ENCODE data around the gene ACOXL.

The ACOXL gene

DNA sequence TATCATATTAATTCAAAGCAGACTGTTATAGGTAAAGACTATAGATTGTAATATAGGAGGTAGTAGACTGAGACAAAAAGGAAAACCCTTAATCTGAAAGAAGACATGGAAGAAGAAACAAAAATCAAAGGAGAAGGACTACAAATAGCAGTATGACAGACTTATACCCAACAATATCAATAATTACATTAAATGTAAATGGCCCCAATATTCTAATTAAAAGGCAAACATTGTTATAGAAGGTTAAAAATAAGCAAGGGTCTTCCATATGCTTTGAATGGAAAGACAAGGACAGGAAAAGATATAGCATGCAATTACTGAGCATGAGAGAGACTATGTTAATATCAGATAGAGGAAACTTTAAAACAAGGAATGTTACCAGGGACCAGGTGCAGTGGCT is 278.8 kb downstream of the ACOXL start:
- ChIA-PET POLR2A (no interaction called here), CTCF (no interaction called here)
- H3K4me3 ChIP-seq (ENCODE audit: low read depth, low read length), result no peak overlapping the region
- TF ChIP-seq, protein P1, sequence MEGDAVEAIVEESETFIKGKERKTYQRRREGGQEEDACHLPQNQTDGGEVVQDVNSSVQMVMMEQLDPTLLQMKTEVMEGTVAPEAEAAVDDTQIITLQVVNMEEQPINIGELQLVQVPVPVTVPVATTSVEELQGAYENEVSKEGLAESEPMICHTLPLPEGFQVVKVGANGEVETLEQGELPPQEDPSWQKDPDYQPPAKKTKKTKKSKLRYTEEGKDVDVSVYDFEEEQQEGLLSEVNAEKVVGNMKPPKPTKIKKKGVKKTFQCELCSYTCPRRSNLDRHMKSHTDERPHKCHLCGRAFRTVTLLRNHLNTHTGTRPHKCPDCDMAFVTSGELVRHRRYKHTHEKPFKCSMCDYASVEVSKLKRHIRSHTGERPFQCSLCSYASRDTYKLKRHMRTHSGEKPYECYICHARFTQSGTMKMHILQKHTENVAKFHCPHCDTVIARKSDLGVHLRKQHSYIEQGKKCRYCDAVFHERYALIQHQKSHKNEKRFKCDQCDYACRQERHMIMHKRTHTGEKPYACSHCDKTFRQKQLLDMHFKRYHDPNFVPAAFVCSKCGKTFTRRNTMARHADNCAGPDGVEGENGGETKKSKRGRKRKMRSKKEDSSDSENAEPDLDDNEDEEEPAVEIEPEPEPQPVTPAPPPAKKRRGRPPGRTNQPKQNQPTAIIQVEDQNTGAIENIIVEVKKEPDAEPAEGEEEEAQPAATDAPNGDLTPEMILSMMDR (IDR thresholded peaks at IDR 0.05; ENCODE audit: insufficient read depth, low read length, missing control alignments), result no peak
- no peak for DNase-seq (ENCODE audit: low read depth, low spot score)

GRCh38 chr2:111015283-111015995 is 283.1 kb downstream of the ACOXL start:
- DNase-seq (ENCODE audit: low read depth, low spot score), result no peak
- TF ChIP-seq, protein P1 (IDR thresholded peaks at IDR 0.05; ENCODE audit: insufficient read depth, low read length, missing control alignments), result no peak
- H3K4me3 ChIP-seq (ENCODE audit: low read depth, low read length), result no peak overlapping the region
- ChIA-PET POLR2A (no interaction called here), CTCF (no interaction called here)

DNA sequence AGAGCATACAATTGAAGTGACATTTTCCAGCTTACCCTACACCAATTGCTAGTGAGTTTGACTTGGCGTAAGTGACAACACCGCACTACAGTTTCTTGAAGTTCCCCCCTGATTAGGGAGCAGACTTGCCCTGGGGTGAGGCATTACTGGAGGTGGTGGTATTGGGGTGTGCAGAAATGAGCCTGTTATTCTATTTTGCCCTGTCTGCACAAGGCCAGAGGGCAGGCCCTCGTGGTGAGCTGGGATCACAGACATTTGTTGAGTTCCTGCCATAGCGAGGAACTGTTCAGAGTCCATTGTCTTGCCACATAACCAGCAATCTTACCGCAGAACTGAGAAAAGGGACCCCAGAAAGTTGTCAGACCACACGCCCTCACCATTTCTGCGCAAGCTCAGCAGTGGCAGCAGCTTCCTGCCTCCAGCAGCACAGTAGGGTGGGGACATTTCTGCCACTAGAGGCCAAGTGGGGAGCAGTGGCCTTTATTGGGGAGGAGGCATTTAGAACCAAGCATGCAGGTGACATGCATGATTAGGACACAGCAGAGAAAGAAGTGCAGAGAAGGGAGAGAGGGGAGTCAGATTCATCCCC is 284.8 kb downstream of the ACOXL start:
- POLR2A ChIA-PET, result no interaction called here

DNA sequence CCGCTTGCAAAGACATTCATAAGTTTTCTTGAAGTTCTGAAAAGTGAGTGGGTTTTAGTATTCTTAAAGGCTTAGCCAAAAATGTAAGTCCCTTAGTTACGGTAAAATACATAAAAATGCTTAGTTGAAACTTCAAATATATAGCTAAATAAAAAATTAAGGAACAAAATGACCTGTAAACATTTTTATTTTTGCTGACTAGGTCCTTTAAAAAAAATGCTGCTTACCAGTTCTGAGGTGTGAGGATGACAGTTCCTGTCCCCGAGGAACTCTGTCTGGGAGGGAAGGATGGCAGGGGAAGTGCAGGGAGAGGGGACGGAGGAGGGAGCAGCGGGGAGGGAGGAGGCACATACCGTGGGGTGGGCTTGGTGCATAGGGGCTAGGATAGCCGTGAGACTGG is 285.5 kb downstream of the ACOXL start:
- no peak overlapping the region for H3K4me3 ChIP-seq (ENCODE audit: low read depth, low read length)
- CTCF ChIA-PET, result no interaction called here
- no peak for DNase-seq (ENCODE audit: low read depth, low spot score)
- TF ChIP-seq, protein P1 (IDR thresholded peaks at IDR 0.05; ENCODE audit: insufficient read depth, low read length, missing control alignments), result no peak
- POLR2A ChIA-PET, result no interaction called here

More for the DNA sequence above, 284.8 kb downstream of the ACOXL start:
- DNase-seq (ENCODE audit: low read depth, low spot score), result no peak
- TF ChIP-seq, protein P1 (IDR thresholded peaks at IDR 0.05; ENCODE audit: insufficient read depth, low read length, missing control alignments), result no peak
- CTCF ChIA-PET, result no interaction called here
- no peak overlapping the region for H3K4me3 ChIP-seq (ENCODE audit: low read depth, low read length)

DNA sequence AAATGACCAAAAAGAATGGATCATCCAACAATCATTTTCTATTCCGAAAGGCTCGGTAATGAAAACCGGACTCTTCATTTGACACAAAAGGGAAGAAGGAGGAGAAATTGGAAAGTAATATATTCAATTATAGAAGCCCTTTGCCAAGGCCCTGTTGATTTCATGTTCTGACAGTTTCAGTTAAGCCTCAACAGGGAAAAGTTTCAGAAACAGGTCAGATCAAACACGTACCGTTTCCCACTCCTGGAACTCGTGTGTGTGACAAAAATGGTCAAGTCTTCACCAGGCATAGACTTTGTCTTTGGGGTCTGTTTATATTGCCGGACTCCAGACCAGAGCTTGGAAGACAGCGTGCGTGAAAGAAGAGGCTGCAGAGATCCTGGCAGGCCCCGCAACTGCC is 287.0 kb downstream of the ACOXL start:
- CTCF ChIA-PET, result no interaction called here
- no peak for DNase-seq (ENCODE audit: low read depth, low spot score)
- POLR2A ChIA-PET, result no interaction called here

GRCh38 chr2:111022633-111023032 is 290.3 kb downstream of the ACOXL start:
- TF ChIP-seq, protein P1 (IDR thresholded peaks at IDR 0.05; ENCODE audit: insufficient read depth, low read length, missing control alignments), result no peak

More for the DNA sequence above, 287.0 kb downstream of the ACOXL start:
- TF ChIP-seq, protein P1 (IDR thresholded peaks at IDR 0.05; ENCODE audit: insufficient read depth, low read length, missing control alignments), result no peak
- no peak overlapping the region for H3K4me3 ChIP-seq (ENCODE audit: low read depth, low read length)

More at GRCh38 chr2:111022633-111023032, 290.3 kb downstream of the ACOXL start:
- DNase-seq (ENCODE audit: low read depth, low spot score), result no peak
- no peak overlapping the region for H3K4me3 ChIP-seq (ENCODE audit: low read depth, low read length)
- CTCF ChIA-PET, result no interaction called here
- POLR2A ChIA-PET, result no interaction called here

Measured in AG04449 (cell line).